T47D (cell line): ENCODE data around the gene BORCS6.
"Not testable (repeated sequence)": the region's sequence is repeated elsewhere in the genome, so short reads cannot be mapped to it uniquely, and the experiment has no call there.

Experiments
- DNase-seq, 2 experiments: peaks; one replicate each; pipeline versions ENCODE4 v3.0.0 to v3.0.0-alpha.2; 2011 to 2012; ENCODE audit warnings: low read depth in 1 of 2, low spot score in 1 of 2
- JUND ChIP-seq: IDR thresholded peaks from 2 replicates; pipeline ENCODE4 v1.6.1; 2012; ENCODE audit warnings: low read depth
- in situ Hi-C: cut with HindIII; loops from 2 replicates; pipeline ENCODE4 v1.10.0; 2016; ENCODE audit warnings: low sequenced_read_pairs, low pct_unique_long_range_greater_than_20kb

Gene BORCS6

DNA sequence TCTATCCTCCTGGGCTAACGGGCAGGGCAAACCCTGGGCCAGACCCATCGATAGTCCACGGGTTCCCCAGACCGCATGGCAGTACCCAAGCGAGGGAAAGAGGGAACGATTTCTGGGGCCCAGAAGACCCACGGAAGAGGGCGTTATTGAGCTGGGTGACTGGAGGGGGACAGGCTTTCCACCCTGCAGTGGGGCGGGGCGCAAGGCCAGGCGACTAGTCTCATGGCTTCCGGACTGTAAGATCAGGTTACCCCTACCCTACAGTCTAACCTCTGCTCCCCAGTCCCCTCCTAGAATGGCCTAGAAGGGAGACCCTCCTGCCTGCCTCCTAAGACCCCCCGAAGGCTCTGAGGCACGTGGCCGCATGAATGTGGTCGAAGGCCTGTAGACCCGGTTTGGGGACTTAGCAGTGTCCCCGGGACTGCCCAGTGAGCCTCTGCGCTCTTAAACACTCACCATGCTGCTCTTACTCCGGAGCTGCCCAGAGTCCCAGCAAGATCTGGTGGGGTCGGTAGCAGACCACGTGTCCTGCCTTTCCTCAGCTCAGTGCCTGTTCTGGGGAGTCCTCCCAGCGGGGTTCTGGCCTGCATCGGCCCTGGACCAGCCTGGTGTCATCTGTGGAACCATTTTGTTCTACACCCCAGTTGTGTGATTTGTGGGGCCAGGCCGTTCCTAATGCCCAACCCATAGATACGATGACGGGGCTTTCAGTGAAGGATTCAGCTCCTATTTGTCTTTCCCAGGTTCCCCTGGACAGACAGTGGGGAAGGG is 33.6 kb upstream of the BORCS6 start:
- TF ChIP-seq JUND, result no peak
- in situ Hi-C loops, result no loop called here
- DNase-seq, result peak in 1 of 2 experiments; percentile 58

GRCh38 chr17:8222630-8223355 is 32.8 kb upstream of the BORCS6 start:
- TF ChIP-seq JUND, result no peak
- DNase-seq, result peak in 1 of 2 experiments; percentile 93
- in situ Hi-C loops, result no loop called here

DNA sequence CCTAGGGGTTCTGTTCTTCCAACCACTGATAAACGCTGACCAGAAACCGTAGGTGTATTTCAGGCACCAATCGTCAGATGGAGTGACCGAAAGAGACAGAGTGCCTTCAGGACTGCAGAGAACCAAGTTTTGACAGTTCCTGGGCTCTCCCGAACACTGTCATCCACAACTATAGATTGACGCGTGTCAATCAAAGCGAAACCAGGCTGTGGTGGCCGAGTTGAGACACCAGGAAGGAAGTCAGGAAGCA is 32.3 kb upstream of the BORCS6 start:
- DNase-seq, result peak in 1 of 2 experiments; percentile 91
- in situ Hi-C loops, result no loop called here
- no peak for TF ChIP-seq JUND

DNA sequence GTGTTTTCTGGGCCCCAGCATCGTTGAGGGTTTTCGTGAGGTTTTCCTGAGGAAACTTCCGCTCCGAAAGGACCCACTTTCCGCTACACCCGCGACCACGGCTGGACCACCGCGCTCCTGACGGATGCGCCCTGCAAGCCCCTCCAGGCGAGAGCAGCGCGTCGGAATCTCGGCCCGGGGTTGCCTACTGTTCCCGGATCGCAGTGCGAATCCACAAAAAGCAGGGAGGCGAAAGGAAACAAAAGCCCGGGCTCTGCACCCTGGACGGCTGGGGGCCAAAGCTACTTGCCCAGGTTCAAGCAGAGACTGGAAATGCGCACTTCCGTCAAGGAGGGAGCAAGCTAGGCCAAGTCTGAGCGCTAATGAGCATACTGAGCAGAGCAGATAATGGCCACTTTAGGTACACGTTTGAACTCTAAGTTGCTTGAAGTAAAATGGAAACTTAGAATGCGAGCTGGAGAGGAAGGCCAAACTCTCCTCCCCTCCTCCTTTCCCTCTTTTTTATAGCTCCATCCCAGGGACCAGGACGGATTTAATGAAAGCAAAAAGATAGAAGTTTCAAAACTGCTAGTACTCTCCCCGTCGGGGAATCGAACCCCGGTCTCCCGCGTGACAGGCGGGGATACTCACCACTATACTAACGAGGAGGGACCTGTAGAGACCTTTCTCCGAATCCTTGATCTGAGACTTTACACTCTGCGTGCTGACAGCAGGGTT is 31.8 kb upstream of the BORCS6 start:
- in situ Hi-C loops, result no loop called here
- DNase-seq, result peak in 1 of 2 experiments; percentile 85
- no peak for TF ChIP-seq JUND

- in situ Hi-C loops, result no loop called here
- peak in 1 of 2 experiments; percentile 91 for DNase-seq
- no peak for TF ChIP-seq JUND
These were observed 31.0 kb upstream of the BORCS6 start for GRCh38 chr17:8220783-8221662.

DNA sequence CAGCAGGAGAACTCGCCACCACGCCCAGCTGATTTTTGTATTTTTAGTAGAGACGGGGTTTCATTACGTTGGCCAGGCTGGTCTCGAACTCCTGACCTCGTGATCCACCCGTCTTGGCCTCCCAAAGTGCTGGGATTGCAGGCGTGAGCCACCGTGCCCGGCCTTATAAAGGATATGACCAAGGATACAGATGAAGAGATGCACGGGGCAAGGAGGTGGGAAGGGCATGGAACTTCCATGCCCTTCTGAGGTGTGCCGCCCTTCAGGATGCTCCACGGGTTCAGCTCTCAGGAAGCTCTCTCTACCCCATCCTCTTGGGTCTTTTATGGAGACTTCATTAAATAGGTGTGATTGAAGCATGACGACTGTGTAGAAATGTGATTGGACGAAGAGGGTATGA is 24.0 kb upstream of the BORCS6 start:
- DNase-seq, in situ Hi-C loops: not testable (repeated sequence)

DNA sequence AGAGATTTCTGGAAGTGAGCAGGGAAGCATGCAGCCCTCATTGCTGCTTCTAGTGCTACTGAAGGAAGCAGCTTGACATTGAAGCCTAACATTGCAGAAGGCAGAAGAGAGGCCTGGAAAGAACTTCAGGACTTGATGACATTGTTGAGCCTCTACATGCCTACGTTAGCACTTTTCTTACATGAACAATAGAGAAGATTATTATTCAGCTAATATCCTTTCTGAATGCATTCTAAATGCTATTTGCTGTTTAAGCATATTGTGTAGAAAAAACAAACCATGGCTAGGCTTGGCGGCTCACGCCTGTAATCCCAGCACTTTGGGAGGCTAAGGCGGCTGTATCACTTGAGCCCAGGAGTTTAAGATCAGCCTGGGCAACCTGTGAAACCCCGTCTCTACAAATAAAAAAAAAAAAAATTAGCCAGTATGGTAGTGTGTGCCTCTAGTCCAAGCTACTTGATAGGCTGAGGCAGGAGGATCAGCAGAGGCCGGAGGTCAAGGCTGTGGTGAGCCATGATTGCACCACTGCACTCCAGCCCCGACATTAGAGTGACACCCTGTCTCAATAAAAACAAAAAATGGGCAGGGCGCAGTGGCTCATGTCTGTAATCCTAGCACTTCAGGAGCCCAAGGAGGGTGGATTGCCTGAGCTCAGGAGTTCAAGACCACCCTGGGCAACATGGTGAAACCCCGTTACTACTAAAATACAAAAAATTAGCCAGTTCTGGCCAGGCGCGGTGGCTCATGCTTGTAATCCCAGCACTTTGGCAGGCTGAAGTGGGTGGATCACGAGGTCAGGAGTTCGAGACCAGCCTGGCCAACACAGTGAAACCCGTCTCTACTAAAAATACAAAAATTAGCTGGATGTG is 22.6 kb upstream of the BORCS6 start:
- no peak for DNase-seq
- in situ Hi-C loops, result no loop called here
- TF ChIP-seq JUND, result no peak

DNA sequence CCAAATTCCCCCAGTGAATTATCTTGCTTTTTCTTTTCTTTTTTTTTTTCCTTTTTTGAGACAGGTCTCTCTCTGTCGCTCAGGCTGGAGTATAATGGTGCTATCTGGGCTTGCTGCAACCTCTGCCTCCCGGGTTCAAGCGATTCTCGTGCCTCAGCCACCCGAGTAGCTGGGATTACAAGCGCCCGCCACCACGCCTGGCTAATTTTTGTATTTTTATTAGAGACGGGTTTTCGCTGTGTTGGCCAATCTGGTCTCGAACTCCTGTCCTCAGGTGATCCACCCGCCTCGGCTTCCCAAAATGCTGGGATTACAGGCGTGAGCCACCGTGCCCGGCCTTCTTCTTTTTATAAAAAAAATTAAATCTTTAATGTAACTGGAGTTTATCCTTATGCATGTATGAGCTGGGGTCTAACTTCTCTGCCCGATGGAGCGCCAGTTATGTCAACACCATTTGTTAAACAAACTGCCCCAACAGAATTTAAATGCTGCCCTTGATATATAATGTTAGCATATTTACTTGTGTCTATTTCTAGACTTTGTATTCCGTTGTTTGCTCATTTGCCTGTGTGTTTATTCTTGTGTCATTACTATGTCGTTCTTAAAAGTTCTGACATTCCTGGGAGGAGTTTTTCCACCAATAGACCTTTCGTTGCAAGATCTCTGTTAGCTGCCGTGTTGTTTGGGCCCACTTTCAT is 20.9 kb upstream of the BORCS6 start:
- in situ Hi-C loops, result no loop called here
- no peak for TF ChIP-seq JUND
- DNase-seq, result no peak

GRCh38 chr17:8209907-8210760 is 20.2 kb upstream of the BORCS6 start, which contains the start of gene AURKB:
Gene AURKB (minus strand): TSS chr17:8210575. CDS start chr17:8210224, 351 bp downstream.
- no peak for TF ChIP-seq JUND
- in situ Hi-C loops, result no loop called here
- DNase-seq, result peak; percentile 89 to 96

GRCh38 chr17:8206536-8206935 is 16.6 kb upstream of the BORCS6 start:
- TF ChIP-seq JUND, result no peak
- in situ Hi-C loops, result no loop called here
- DNase-seq, result no peak
